ENCODE measurements around the gene TMEM50A.
"Not testable (repeated sequence)": the region's sequence is repeated elsewhere in the genome, so short reads cannot be mapped to it uniquely, and the experiment has no call there.

Gene TMEM50A

GRCh38 chr1:25369691-25370271, 31.6 kb downstream of the TMEM50A start:
- H3K4me3 ChIP-seq (ENCODE audit: low read length); H3K9me3 ChIP-seq (ENCODE audit: control insufficient read depth, low read length); H3K4me1 ChIP-seq (ENCODE audit: control insufficient read depth, insufficient read depth, low read length); H3K36me3 ChIP-seq (ENCODE audit: control insufficient read depth, insufficient read depth, low read length); H3K27me3 ChIP-seq (ENCODE audit: control insufficient read depth, insufficient read depth, low read length); H3K9ac ChIP-seq (ENCODE audit: low read length): not testable (repeated sequence)

- H3K27me3 ChIP-seq (ENCODE audit: control insufficient read depth, insufficient read depth, low read length); H3K36me3 ChIP-seq (ENCODE audit: control insufficient read depth, insufficient read depth, low read length); H3K4me1 ChIP-seq (ENCODE audit: control insufficient read depth, insufficient read depth, low read length): not testable (repeated sequence)
Measured at GRCh38 chr1:25371757-25372156, 33.6 kb downstream of the TMEM50A start.

DNA sequence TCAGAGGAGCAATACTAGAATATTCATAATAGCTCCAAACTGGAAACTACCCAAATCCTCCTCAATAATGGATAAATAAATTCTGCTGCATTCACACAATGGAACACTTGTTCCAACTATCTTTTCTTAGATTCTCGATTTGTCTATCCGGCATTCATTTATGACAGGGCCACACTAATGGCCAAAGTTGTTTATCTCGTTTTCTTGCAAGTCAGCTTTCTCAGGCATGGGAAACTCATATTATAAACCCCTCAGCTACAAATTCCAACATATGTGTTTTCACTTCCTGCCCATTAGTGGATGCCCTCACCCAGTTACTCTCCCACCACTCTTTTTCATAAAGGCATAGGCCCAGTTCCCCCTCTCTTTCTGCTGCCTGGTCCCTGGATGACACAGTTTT, 40.2 kb downstream of the TMEM50A start:
- H3K27me3 ChIP-seq (ENCODE audit: control insufficient read depth, insufficient read depth, low read length); H3K9me3 ChIP-seq (ENCODE audit: control insufficient read depth, low read length); H3K36me3 ChIP-seq (ENCODE audit: control insufficient read depth, insufficient read depth, low read length); H3K9ac ChIP-seq (ENCODE audit: low read length); H3K4me3 ChIP-seq (ENCODE audit: low read length); H3K4me1 ChIP-seq (ENCODE audit: control insufficient read depth, insufficient read depth, low read length): not testable (repeated sequence)

More at GRCh38 chr1:25371757-25372156, 33.6 kb downstream of the TMEM50A start:
- H3K9me3 ChIP-seq (ENCODE audit: control insufficient read depth, low read length); H3K9ac ChIP-seq (ENCODE audit: low read length); H3K4me3 ChIP-seq (ENCODE audit: low read length): not testable (repeated sequence)

DNA sequence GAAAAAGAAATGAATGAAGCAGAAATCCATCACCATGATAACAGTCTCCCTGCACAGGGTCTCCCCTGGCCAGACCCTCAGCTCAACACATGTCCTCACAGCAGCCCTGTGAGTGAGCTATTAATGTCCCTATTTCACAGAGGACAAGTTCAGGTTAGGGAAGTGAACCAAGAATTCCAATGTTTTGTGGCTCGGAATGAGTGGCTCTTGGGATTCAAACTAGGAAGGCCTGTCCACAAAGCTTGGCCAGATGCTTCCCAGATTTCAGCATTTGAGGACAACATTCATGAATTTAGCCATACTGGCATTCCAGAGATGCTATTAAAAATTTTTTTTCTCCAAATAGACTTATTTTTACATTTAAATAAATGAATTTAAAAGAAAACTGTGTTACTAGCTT, 44.4 kb downstream of the TMEM50A start:
- not testable (repeated sequence) for H3K4me3 ChIP-seq (ENCODE audit: low read length); H3K9me3 ChIP-seq (ENCODE audit: control insufficient read depth, low read length); H3K9ac ChIP-seq (ENCODE audit: low read length); H3K4me1 ChIP-seq (ENCODE audit: control insufficient read depth, insufficient read depth, low read length); H3K27me3 ChIP-seq (ENCODE audit: control insufficient read depth, insufficient read depth, low read length); H3K36me3 ChIP-seq (ENCODE audit: control insufficient read depth, insufficient read depth, low read length)

DNA sequence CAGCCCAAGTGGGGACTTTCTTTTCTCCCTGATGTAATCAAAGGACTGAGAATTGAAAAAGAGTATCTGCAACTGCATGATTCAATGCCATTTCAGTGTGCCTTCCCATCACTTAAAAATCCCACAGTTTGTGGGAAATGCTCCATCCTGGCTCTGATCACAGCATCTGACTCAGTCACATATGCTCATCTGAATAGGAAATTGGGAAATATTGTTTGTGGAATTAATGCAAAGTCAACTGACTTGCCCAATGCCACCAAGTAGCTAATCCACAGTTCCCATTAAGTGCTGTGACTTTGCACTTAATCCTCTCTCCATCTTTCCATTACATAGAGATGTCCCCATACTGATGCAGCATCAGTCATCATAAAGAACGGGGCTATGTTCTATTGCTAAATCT, 45.0 kb downstream of the TMEM50A start:
- not testable (repeated sequence) for H3K9ac ChIP-seq (ENCODE audit: low read length); H3K9me3 ChIP-seq (ENCODE audit: control insufficient read depth, low read length); H3K27me3 ChIP-seq (ENCODE audit: control insufficient read depth, insufficient read depth, low read length); H3K4me1 ChIP-seq (ENCODE audit: control insufficient read depth, insufficient read depth, low read length); H3K36me3 ChIP-seq (ENCODE audit: control insufficient read depth, insufficient read depth, low read length); H3K4me3 ChIP-seq (ENCODE audit: low read length)

DNA sequence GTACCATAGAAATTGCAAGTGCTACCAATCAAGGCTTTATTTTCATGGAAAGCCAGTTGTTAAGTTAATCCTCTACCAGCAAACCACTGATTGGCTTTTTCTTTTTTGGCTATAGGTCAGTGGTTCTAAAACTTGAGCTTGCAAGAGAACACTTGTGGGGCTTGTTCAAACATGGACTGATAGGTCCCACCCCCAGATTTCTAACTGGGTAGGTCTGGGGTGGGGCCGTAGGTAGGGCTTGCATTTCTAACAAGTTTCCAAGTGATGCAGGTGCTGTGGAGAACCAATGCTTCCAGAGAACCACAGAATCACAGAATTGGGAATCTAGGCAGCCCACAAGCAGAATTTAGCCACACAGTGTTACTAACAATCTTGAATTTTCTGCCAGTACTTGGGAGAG, 45.7 kb downstream of the TMEM50A start:
- H3K36me3 ChIP-seq (ENCODE audit: control insufficient read depth, insufficient read depth, low read length); H3K9ac ChIP-seq (ENCODE audit: low read length); H3K9me3 ChIP-seq (ENCODE audit: control insufficient read depth, low read length); H3K27me3 ChIP-seq (ENCODE audit: control insufficient read depth, insufficient read depth, low read length); H3K4me3 ChIP-seq (ENCODE audit: low read length); H3K4me1 ChIP-seq (ENCODE audit: control insufficient read depth, insufficient read depth, low read length): not testable (repeated sequence)

GRCh38 chr1:25387096-25387495, 49.0 kb downstream of the TMEM50A start:
- H3K36me3 ChIP-seq (ENCODE audit: control insufficient read depth, insufficient read depth, low read length); H3K9ac ChIP-seq (ENCODE audit: low read length); H3K9me3 ChIP-seq (ENCODE audit: control insufficient read depth, low read length); H3K4me1 ChIP-seq (ENCODE audit: control insufficient read depth, insufficient read depth, low read length); H3K27me3 ChIP-seq (ENCODE audit: control insufficient read depth, insufficient read depth, low read length); H3K4me3 ChIP-seq (ENCODE audit: low read length): not testable (repeated sequence)

DNA sequence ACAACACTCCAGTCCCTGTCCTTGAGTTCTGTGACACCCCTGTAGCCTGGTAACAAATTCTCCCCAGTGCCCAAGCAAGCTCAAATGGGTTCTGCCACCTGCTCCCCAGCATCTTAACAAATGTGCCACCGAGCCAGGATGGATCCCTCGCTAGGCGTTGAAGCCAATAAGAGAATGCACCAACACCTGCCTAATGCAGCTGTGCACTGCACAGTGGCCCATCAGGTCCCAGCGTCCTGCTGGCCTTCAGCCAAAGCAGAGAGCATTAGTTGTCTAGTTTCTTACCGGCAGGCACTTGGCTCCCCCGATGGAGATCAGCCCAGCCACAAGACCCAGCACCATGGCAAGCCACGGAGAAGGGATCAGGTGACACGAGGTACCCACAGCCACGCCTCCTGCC, 50.6 kb downstream of the TMEM50A start:
- H3K27me3 ChIP-seq (ENCODE audit: control insufficient read depth, insufficient read depth, low read length); H3K4me3 ChIP-seq (ENCODE audit: low read length); H3K36me3 ChIP-seq (ENCODE audit: control insufficient read depth, insufficient read depth, low read length); H3K9me3 ChIP-seq (ENCODE audit: control insufficient read depth, low read length); H3K4me1 ChIP-seq (ENCODE audit: control insufficient read depth, insufficient read depth, low read length); H3K9ac ChIP-seq (ENCODE audit: low read length): not testable (repeated sequence)

DNA sequence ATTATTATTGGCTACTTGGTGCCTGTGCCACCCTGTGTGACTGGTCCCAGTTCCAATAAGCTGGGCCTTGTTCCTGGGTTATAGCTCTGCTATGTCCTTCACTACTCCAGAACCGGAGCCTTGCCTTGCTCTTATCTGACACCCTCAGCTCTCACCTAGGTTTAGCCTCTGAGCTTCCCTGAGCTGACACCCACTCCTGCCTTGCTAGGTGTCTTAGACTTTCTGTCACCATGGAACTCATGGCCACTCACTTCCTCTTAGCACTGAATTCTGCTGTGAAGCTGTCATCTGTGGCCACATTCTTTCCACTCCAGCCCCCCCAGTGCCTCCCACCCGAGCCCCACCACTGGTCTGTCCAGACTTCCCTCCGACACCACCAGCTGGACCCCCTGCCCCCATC, 51.6 kb downstream of the TMEM50A start:
- not testable (repeated sequence) for H3K9me3 ChIP-seq (ENCODE audit: control insufficient read depth, low read length); H3K27me3 ChIP-seq (ENCODE audit: control insufficient read depth, insufficient read depth, low read length); H3K4me3 ChIP-seq (ENCODE audit: low read length); H3K4me1 ChIP-seq (ENCODE audit: control insufficient read depth, insufficient read depth, low read length); H3K36me3 ChIP-seq (ENCODE audit: control insufficient read depth, insufficient read depth, low read length); H3K9ac ChIP-seq (ENCODE audit: low read length)

DNA sequence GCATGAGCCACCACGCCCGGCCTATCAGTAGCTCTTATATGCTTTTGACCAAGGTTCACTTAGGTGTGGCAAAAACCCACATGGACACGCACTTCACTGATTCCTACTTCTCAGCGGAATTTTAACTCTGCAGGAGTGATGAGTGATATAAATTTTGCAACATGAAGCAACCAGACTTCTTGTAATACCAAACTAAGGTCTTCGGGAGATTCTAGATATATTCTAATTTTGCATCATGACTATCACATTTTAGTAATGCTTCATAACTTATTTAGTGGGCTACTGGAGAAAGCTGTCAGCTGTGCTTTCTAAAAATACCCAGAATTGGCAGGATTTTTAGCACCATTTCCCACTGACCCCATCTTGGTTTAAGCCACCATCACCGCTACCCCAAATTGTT, 54.7 kb downstream of the TMEM50A start:
- Histone ChIP-seq H3K4me3 (ENCODE audit: low read length) (no peak overlapping the region), H3K9ac (ENCODE audit: low read length) (no peak overlapping the region), H3K9me3 (ENCODE audit: control insufficient read depth, low read length) (no peaks in the 10 kb centered on the region), H3K36me3 (ENCODE audit: control insufficient read depth, insufficient read depth, low read length) (no peaks in the 10 kb centered on the region), H3K4me1 (ENCODE audit: control insufficient read depth, insufficient read depth, low read length) (no peaks in the 10 kb centered on the region), H3K27me3 (ENCODE audit: control insufficient read depth, insufficient read depth, low read length) (no peaks in the 10 kb centered on the region)

GRCh38 chr1:25397549-25397948, 59.4 kb downstream of the TMEM50A start:
- not testable (repeated sequence) for H3K9me3 ChIP-seq (ENCODE audit: control insufficient read depth, low read length); H3K9ac ChIP-seq (ENCODE audit: low read length); H3K4me3 ChIP-seq (ENCODE audit: low read length); H3K4me1 ChIP-seq (ENCODE audit: control insufficient read depth, insufficient read depth, low read length); H3K36me3 ChIP-seq (ENCODE audit: control insufficient read depth, insufficient read depth, low read length); H3K27me3 ChIP-seq (ENCODE audit: control insufficient read depth, insufficient read depth, low read length)

DNA sequence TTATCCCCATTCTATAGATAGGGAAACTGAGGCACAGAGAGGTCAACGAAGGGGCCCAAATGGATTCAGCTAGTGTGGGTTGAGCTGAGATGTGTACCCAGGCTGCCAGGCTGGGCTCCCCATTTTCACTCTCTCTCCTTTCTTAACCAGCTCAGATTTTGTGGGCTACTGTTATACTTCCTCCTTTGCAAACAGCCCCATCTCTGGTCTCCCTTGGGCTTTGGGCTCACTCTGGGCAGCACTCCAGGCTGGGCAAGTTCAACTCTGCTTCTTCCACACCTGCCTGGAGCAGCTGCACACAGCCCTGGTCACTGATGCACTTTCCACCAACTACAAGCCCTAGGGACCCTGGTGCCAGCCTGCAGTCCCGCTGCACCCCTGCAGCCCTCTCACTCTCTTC, 59.9 kb downstream of the TMEM50A start:
- not testable (repeated sequence) for H3K4me3 ChIP-seq (ENCODE audit: low read length); H3K27me3 ChIP-seq (ENCODE audit: control insufficient read depth, insufficient read depth, low read length); H3K9me3 ChIP-seq (ENCODE audit: control insufficient read depth, low read length); H3K36me3 ChIP-seq (ENCODE audit: control insufficient read depth, insufficient read depth, low read length); H3K4me1 ChIP-seq (ENCODE audit: control insufficient read depth, insufficient read depth, low read length); H3K9ac ChIP-seq (ENCODE audit: low read length)

GRCh38 chr1:25402947-25403803, 65.0 kb downstream of the TMEM50A start:
- not testable (repeated sequence) for H3K4me3 ChIP-seq (ENCODE audit: low read length); H3K27me3 ChIP-seq (ENCODE audit: control insufficient read depth, insufficient read depth, low read length); H3K4me1 ChIP-seq (ENCODE audit: control insufficient read depth, insufficient read depth, low read length); H3K36me3 ChIP-seq (ENCODE audit: control insufficient read depth, insufficient read depth, low read length); H3K9ac ChIP-seq (ENCODE audit: low read length); H3K9me3 ChIP-seq (ENCODE audit: control insufficient read depth, low read length)

Data from mucosa of stomach (tissue), 1 donor.